ENCODE measurements around the gene TUBA4A.

DNA sequence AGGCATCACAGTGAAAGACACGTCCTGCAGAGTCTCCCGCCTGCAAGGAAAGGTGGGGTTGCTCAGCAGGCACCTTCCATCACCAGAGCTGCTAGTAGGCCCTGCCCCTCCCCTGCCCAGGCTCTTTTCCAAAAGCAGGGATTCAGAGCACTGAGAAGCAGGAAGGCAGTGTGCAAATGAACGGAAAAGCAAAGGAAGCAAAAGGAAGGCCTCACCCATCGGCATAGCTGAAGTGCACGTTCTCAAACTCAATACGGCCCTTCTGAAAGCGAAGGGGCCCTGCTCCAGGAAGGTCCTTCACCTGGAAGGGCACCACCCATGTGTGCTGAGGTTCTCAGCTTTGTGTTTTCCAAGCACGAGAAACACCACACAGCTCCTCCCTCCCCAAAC lies 40.7 kb downstream of the TUBA4A start:
- TF ChIP-seq, protein P1, sequence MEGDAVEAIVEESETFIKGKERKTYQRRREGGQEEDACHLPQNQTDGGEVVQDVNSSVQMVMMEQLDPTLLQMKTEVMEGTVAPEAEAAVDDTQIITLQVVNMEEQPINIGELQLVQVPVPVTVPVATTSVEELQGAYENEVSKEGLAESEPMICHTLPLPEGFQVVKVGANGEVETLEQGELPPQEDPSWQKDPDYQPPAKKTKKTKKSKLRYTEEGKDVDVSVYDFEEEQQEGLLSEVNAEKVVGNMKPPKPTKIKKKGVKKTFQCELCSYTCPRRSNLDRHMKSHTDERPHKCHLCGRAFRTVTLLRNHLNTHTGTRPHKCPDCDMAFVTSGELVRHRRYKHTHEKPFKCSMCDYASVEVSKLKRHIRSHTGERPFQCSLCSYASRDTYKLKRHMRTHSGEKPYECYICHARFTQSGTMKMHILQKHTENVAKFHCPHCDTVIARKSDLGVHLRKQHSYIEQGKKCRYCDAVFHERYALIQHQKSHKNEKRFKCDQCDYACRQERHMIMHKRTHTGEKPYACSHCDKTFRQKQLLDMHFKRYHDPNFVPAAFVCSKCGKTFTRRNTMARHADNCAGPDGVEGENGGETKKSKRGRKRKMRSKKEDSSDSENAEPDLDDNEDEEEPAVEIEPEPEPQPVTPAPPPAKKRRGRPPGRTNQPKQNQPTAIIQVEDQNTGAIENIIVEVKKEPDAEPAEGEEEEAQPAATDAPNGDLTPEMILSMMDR (IDR thresholded peaks at IDR 0.05), result no peak
- TF ChIP-seq POLR2A (IDR thresholded peaks at IDR 0.05), result no peak

All from vagina (tissue), 2 donors.